AG08395 (cell line): ENCODE data around the gene DPF3.

Source experiments
- DNase-seq: peaks from one replicate; pipeline ENCODE4 v3.0.0; 2012; ENCODE audit warnings: mixed read lengths, low spot score

Gene DPF3

DNA sequence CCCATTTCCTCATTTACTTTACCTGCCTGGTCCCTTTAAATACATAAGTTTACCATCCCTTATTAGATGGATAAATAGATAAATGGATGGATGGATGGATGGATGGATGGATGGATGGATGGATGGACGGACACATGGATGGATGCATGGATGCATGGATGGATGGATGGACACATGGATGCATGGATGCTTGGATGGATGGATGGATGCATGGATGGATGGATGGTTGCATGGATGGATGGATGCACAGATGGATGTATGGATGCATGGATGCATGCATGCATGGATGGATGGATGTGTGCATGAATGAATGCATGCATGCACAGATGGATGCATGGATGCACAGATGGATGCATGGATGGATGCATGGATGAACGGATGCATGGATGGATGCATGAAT is 93.6 kb downstream of the DPF3 start:
- no peak for DNase-seq

DNA sequence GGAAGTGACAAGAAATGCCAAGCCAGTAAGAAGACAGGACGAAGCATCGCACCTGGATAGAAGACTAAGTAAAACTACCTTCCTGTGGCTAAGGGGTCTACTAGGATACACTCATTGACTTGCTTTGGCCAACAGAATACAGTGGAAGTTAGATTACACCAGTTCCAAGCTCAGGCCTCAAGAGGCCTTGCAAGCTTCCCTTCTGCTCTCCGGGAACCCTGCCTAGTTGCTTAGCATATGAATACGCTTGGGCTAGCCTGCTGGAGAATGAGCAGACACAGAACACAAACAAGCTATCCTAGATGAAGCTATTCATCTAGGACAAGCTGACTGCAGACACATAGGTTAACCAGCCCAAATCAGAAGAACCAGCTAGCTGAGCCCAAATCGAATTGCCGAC is 97.0 kb downstream of the DPF3 start:
- DNase-seq, result no peak

DNA sequence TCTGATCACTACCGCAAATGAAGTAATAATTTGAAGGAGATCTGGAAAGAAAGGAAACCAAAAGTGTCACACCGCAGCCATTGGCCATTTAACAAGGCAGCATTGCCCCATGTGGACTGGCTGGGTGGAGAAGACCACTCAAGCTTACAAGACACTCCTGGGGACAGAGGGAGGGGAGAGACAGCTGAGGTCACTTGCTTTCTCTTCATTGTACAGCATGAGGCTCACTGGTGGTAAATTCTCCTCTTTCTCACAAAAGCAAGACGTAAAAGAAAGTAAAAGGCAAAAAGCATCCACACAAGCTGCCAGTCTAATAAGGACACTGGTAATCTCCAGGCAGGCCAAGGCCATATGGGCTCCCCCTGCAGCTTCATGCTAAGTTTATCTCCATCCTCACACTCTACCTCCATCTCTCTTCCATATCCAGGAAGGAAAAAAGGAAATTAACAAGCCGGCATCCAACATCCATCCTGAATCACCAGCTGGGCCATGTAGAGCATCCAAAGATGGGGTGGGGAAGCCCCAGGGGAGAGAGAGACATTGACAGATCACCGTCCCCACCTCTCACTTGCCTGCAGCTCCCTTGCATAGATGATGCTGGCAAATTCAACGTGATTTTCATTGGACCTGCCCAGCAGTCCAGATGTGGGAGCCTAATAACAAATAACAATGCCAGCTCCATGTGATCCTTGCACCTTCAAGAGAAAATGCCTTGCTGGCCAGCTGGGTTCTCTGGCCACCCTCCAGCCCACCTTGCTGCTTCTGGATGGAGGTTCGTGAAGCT is 100.6 kb downstream of the DPF3 start:
- DNase-seq, result no peak

DNA sequence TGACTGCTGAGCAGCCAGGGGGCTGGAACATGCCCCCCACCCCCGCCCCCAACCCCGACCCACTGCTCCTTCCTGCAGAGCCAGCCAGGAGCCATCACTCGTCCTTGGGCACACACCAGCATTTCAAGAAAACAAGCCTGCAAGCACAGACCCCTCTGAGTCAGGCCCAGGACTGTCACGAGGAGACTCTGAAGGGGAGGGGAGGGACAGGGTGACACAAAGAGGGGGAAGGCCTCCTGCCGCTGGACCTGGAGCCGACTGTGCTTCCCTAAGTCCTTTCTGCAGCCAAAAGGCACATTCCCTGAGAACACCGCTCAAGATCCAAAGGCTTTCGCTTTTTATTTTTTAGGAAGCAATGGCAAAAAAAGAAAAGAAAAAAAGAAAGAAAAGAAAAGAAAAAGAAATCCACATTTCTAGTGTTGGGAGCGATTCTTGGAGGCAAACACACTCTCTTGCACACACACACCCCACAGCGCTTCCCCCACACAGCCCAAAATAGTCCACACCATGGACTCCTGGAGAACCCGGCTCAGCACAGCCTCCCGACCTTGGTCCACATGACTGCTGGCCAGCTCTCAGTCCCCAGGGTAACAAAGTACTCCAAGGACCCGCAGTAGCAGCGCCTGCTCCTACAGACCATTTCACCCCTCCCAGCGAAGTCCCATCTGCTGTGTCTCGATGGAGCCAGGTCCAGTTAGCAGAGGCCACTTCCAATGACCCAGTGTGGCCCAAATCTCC is 101.7 kb downstream of the DPF3 start:
- DNase-seq, result no peak

DNA sequence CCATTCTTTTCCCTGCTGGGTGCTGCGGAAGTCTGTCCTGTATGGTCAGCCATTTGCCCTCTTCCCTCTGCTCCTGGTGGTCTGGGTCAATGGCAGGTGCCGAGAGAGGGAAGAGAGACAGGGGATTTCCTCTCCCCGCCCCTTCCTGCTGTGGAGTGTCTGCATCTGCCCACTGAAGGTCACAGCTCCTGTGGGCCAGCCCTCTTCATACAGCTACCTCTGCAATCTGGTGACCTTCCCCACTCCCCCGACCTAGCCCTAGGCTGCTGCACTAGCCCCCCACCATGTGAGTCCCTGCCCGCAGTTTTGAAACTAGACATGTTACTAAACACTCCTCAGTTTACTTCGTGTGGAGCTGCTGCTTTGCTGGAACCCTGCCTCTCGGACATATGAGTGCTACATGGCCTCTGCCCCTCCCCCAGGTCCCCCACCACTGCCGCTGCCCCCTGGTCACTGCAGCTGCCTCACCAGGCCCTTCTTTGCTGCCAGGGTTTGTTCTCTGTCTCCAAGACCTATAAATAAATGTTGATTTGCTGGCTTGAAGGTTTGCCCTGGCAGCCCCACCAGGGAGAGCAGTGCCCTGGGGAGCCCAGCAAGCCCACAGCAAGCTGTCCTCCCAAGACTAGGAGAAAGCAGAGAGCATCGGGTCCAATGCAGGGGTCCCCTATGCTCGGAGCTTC is 102.9 kb downstream of the DPF3 start:
- DNase-seq, result no peak

DNA sequence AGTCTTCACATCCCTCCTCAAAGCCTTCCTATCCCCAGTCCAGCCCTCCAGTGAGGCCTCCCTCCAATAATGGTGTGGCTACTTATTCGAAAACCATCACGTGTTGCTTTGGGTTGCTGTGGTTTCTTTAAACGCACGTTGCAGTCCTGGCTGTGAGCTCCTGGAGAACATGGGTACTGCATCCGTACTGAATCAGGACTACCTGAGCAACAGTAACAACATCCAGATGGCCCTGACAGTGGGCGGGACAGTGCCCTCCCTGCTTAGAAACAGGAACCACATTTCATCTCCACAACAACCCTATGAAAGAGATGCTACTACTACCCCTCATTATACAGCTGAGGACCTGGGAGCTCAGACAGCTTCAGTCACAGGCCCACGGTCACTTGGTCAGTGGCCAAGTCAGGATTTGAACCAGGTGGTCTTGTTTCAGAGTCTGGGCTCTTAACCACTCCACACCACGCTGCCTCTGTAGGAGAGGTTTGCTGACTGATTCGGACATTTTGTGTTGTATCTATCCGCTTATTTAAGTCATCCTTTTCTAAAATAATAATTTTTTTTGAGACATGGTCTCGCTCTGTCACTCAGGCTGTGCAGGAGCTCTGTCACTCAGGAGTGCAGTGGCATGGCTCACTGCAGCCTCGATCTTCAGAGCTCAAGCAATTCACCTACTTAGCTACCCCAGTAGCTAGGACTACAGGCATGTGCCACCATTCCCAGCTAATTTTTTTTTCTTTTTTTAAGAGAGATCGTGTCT is 104.8 kb downstream of the DPF3 start:
- DNase-seq, result no peak

DNA sequence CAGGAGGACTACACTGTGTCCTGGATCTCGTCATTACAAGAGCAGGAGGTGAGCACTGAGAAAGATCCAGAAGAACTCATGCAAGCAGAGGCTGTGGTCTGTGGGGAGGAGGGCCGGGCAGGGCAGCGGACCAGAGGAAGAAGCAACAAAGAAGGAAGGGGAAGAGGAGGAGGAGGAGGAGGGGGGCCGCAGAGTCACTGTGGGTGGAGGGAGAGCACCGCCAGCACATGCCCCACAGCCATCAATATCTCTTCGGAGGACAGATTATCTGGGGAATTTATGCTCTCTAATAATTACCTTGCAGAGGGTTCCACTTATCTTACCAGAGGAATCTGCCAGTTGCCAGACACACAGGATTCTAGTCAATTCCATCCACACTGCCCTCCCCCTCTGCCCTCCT is 105.6 kb downstream of the DPF3 start:
- no peak for DNase-seq

DNA sequence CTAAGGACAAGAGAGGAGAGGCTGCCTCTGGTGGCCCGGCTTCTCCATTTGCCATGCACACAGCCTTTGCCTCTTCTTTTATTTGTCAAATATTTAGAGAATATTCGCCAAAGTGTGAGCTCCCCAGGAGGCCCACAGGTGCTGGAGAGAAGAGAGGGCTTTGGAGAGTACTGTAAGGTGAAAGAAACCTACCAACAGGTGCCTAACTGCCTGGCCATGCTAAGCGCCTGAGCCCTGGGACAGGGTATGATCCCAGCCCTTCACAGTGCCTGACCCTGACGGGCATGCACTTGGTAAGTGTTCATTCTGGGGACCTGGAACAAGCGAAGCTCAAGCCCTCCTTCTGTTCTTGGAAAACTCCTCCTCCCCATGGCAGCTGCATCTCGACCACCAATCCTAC is 106.1 kb downstream of the DPF3 start:
- no peak for DNase-seq

DNA sequence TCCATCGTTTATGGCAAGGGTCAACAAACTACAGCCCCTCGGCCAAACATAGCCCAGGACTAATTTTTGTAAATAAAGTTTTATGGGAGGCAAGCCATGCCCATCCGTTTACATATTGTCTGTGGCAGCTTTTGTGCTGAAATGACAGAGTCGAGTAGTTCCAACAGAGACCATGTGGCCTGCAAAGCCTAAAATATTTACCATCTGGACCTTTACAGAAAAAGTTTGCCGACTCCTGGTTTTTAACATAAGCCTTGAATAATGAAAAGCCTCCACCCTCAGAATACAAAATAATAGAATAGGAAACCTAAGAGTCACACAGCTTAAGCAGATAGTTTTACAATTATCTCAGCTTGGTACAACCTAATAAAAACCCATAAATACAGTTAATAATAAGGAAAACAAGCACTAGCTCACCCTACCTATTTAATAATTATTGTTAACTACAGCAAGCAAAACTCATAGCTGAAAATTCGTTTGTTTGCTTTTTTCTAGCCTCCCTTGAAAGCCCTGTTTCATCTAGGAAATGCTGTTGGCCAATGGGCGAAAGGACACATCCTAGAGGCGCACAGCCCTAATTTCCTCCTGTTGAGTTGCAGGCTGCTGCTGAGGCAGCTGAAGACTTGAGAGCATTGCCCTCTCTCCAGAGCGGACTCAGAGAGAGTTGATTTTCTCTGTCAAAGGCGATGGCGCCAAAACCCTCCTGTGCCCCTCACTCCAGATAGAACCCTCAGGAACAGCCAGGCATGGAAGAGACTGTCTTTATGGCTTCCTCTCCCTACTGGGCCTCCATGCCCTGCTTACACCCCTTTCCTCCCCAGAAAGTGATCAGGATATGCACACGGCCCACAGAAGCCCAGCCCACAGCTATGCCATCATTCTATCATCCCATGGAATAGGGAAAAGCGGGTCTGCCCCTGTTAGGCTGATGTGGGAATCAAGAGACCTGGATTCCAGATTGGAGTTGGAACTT is 107.2 kb downstream of the DPF3 start:
- DNase-seq, result no peak

DNA sequence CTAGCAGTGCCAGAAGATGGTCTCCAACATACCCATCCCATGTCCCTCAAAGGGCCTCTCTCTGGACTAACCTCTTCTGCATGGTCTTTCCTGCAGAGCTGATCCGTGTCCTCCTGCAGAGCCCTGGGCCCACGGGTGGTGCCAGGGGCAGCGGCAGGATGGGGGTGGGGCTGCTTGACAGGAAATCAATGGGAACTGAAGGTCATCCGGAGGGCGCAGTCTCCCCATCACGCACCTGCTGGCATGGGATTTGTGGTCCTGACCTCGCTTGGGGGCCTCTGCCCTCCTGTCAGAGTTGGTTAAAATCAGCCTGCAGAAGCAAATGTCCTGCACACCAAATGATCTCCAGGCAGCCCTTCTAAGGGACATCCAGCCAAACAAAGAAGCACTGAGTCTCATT is 110.2 kb downstream of the DPF3 start:
- no peak for DNase-seq

DNA sequence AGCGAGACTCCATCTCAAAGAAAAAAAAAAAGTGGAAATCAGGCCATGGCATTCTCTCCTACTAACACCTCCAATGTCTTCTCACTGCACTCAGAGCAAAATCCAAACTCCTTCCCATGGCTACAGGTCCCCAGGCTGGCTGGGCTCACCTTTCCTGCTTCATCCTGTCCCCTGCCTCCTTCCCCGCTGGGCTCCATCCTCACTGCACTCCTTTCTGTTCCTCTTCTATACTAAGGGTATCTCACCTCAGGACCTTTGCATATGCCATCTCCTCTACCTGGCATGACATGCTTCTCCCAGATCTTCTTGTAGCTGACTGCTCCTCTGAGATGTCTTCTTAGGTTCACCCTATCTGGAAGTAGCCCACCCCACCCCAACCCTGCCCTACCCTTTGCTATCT is 111.1 kb downstream of the DPF3 start:
- DNase-seq, result no peak

DNA sequence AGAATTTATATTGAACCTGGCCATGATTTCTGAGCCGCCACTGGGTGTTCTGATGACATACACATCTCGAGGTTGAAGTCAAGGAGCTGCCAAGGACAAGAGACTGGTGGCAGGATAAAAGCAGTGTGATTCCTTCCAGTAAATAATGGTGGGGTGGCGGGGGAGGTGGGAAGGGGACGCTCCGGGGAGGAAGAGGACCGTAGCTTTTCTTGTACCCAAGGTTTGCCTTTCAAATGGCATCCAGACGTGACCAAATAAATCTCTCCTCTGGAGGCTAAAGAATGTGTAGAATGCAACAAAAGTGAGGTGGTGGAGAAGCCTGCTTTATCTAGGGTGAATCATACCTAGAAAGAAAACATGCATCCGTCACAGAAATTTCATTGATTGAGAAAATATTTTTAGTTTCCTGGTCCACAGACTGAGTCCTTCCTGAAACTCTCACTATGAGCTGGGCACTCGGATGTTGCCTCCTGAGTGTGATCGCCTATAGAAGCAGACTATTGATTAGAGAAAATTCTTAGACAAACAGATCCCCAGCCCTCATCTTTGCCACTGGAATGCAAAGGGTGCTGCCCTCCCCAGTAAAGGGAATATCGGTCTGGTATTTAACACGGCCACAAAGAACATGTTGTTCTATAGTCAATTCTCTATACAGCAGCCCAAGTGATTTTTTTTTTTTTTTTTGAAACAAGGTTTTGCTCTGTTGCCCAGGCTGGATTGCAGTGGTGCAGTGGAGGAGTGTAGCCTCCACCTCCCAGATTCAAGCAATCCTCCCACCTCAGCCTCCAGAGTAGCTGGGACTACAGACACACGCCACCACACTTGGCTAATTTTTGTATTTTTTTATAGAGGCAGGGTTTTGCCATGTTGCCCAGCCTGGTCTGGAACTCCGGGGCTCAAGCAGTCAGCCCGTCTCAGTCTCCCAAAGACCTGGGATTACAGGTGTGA is 112.1 kb downstream of the DPF3 start:
- peak; percentile 67 for DNase-seq

DNA sequence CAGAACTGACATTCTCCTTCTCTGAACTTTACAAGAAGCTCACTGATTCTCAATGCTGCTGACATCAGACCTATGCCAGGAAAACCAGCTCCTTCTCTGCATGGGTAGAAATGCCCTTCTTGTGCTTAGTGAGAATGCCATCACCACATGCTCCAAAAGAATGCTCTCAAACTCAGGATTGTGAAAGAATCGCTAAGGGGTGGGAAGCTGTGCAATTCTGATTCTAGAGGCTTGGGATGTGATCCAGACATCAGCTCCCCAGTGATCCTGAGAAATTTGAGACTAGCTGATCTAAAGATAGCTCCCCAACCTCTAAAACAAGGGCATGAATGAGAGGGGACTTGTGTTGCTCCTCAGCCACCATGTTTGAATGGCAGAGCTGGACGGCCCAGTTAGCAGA is 113.2 kb downstream of the DPF3 start:
- peak; percentile 64 for DNase-seq

DNA sequence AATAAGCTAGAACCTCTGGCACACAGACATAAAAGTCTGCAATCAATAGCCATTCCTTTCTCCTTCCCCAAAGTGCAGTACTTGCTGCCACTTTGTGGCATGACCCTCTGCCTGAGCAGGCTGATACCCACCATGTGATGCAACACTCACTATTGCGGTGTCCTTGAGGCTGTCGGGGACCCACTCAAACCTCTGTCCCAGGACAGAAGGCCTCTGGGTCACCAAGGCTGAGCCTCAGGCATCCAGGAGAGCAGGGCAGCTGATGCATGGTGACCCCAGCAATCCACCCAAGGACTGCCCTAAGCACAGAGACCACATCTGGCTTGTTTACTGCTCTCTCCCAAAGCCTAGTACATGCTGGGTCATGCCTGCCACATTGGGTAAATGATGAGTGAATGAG is 114.2 kb downstream of the DPF3 start:
- no peak for DNase-seq

DNA sequence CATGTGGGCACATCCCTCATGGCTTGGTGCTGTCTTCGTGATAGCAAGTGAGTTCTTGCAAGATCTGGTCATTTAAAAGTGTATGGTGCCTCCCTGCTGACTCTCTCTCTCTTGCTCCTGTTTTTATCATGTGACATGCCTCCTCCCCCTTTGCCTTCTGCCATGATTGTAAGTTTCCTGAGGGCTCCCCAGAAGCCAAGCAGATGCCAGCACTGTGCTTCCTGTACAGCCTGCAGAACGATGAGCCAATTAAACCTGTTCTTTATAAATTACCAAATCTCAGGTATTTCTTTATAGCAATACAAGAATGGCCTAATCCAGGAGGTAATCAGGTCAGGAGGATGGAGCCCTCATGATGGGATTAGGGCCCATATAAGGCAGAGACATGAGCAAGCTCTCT is 116.3 kb downstream of the DPF3 start:
- DNase-seq, result no peak

DNA sequence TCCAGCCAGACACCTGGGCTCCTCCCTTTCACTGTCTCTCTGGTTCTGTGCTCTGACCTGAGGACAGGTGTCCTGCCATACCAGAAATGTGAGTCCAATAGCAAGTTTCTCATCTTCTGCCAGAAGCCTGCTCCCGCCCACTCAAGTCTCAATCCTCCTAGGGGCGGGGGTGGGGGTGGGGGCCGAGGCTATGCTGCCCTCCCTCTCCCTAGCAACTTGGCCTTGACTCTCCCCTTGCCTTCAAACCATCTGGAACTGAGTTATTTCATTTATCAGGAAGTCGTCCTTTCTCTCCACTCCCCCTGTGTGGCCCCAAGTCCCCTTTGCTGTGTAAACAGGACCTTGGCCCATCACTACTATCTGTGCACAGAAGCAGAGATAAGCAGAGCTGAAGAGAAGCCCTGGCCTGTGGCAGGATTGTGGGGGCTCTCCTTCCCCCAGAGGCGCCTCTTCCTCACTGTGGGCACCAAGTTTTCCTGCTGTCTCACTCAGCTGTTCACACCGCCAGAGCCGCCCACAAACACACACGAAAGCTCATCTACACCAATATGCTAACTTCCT is 117.1 kb downstream of the DPF3 start:
- no peak for DNase-seq

DNA sequence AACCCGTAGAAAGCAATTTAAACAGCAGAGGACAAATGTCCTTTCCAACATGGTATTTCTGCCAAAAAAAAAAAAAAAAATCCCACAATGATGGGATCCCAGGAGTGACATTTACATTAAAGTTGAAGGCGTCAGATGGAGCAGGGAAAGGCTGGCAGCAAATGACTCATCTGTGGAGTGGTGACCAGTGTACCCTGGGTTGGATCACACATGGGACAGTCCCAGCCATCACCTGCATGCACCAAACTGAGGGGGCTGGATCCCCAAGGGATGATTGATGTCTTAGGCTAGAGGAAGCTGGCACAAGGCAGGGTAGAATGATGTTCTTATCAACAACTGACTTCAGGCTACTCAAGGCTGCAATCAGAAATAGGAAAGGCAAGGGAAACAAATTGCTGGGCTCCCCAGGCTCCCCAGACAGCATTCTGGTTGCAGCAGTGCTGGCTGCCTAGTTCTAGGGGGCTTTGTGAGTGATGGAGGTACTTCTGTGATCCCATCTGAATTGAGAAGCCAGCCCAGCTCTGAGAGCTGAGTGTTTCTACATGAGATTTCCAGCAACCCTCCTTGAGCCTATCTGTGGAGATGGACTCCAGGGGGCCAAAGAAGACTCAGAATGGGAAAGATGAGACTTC is 117.9 kb downstream of the DPF3 start:
- no peak for DNase-seq

DNA sequence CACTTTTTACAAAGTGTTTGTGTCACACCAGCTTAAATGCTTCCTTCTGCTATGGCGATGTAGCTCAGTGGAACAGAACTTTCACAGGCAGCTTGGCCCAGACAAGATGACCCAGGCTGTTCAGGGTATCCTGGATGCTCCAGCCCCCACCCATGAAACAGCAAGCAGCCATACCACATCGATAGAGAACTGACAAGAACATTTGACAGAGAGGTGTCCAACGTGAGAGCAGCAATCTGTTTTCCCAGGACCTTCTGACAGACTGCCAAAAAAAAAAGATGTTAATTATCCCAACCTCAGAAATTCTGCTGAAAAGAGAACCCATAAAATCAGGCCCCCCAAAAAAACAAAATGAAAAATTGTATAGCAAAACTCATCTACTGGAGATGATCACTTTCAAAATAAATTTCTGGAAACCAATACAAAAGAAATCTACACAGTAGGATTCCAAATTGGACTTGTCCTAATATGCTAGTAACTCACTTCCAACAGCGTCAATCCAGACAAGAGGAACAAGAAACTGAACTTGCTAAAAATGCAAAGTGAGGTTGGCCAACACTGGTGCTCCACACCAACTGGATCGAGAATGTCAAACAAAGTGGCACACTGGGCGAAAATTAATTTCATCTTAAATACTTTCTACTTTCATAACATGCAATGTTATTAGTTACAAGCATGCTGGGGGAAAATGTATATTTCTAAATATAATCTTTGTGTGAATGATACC is 118.8 kb downstream of the DPF3 start:
- DNase-seq, result no peak

DNA sequence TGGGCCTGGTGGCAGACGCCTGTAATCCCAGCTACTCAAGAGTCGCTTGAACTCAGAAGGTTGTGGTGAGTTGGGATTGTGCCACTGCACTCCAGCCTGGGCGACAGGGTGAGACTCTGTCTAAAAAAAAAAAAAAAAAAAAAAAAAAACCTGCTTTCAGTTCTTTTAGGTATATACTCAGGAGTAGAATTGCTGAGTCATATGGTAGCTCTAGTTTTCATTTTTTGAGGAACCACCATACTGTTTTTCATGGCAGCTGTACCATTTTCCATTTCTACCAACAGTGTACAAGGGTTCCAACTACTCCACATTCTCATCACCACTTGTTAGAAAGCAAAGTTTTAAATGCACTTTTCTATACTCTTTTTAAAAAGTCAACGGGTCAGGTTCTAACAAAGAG is 119.8 kb downstream of the DPF3 start:
- DNase-seq, result no peak
